OCI-LY7 (cell line): ENCODE results near the gene FN3K. TPM values are rescaled to one million over a fixed set of nuclear protein-coding genes. Genes with fewer than 3 reads are reported as not detected.

Experiments
- BruUV-seq: library from RNA; stranded (reverse); fragments of 400-500 nt; replicated peaks from 2 replicates; lab custom pipeline; 2021; lab: Mats Ljungman, UMichigan
- CTCF ChIA-PET: fragments of 300-600 bp; sonication (Branson Sonifier 250); formaldehyde crosslinking; loops from one replicate; lab custom pipeline; 2022; ENCODE audit warnings: antibody characterized with exemption; ENCODE audit not compliant: unreplicated experiment; lab: Charles Lee
- POLR2A ChIA-PET: fragments of 300-600 bp; sonication (Branson Sonifier 250); formaldehyde crosslinking; loops from one replicate; lab custom pipeline; 2022; ENCODE audit warnings: antibody characterized with exemption; lab: Charles Lee
- DNase-seq: peaks from one replicate; pipeline ENCODE4 v3.0.0-alpha.2; 2015; ENCODE audit warnings: low spot score
- H2AFZ ChIP-seq: fragments of 200-600 bp; sonication (generic), shearing (Covaris generic); 2 replicates; pipeline ENCODE4 v1.6.1; 2014; ENCODE audit warnings: mild to moderate bottlenecking, antibody characterized with exemption, low read length, moderate library complexity
- H3K27ac ChIP-seq: fragments of 200-600 bp; sonication (generic); 2 replicates; pipeline ENCODE4 v1.5.1; 2014; ENCODE audit warnings: mixed run types, low read depth, mild to moderate bottlenecking, moderate library complexity, low read length, inconsistent platforms; ENCODE audit not compliant: poor library complexity, severe bottlenecking
- H3K36me3 ChIP-seq: fragments of 200-600 bp; sonication (generic); 2 replicates; pipeline ENCODE4 v1.6.1; 2014; ENCODE audit warnings: mild to moderate bottlenecking, antibody characterized with exemption, low read length, moderate library complexity, mixed read lengths; ENCODE audit not compliant: insufficient read depth
- H3K4me1 ChIP-seq: fragments of 200-600 bp; sonication (generic); 2 replicates; pipeline ENCODE4 v1.5.1; 2014; ENCODE audit warnings: mild to moderate bottlenecking, low read length; ENCODE audit not compliant: insufficient read depth, poor library complexity, severe bottlenecking
- H3K4me2 ChIP-seq: fragments of 200-600 bp; sonication (generic); 2 replicates; pipeline ENCODE4 v1.6.1; 2014; ENCODE audit warnings: mild to moderate bottlenecking, low read length
- H3K4me3 ChIP-seq: fragments of 200-600 bp; sonication (generic); 2 replicates; pipeline ENCODE4 v1.5.1; 2014; ENCODE audit warnings: mild to moderate bottlenecking, low read depth, low read length; ENCODE audit not compliant: poor library complexity, severe bottlenecking
- H3K79me2 ChIP-seq: fragments of 200-600 bp; sonication (generic); 2 replicates; pipeline ENCODE4 v1.6.1; 2016; ENCODE audit warnings: low read depth, mild to moderate bottlenecking, low read length, moderate library complexity, mixed read lengths; ENCODE audit not compliant: insufficient read depth
- H3K9me2 ChIP-seq: fragments of 200-600 bp; sonication (generic); 2 replicates; pipeline ENCODE4 v1.6.1; 2016; ENCODE audit warnings: mild to moderate bottlenecking, low read length, mixed read lengths; ENCODE audit not compliant: insufficient read depth
- H3K9me3 ChIP-seq: fragments of 200-600 bp; sonication (generic); 2 replicates; pipeline ENCODE4 v1.6.1; 2014; ENCODE audit warnings: mild to moderate bottlenecking, mixed run types, low read length, mixed read lengths
- H4K20me1 ChIP-seq: fragments of 200-600 bp; sonication (generic); 2 replicates; pipeline ENCODE4 v1.6.1; 2014; ENCODE audit warnings: mild to moderate bottlenecking, antibody characterized with exemption, low read length, moderate library complexity, mixed read lengths; ENCODE audit not compliant: insufficient read depth
- CTCF ChIP-seq: fragments of 200-600 bp; sonication (generic); conservative IDR thresholded peaks from 2 replicates; pipeline ENCODE4 v1.5.1; 2014; ENCODE audit warnings: mild to moderate bottlenecking, antibody characterized with exemption, low read length, moderate library complexity, mixed read lengths
- EZH2phosphoT487 ChIP-seq: fragments of 200-600 bp; sonication (generic); IDR thresholded peaks from 2 replicates; pipeline ENCODE4 v1.6.1; 2018; ENCODE audit warnings: low read depth, borderline replicate concordance, mild to moderate bottlenecking, mixed run types, antibody characterized with exemption, low read length, moderate library complexity, mixed read lengths
- intact Hi-C: fragments of 100-400 bp; cut with micrococcal nuclease; formaldehyde crosslinking; loops from one replicate; pipeline ENCODE4 v1.10.0; 2022; ENCODE audit not compliant: unreplicated experiment
- total RNA-seq, 2 experiments: library from RNA; depleted of rRNA in 1 of 2; stranded (reverse); fragments of >200 nt in 1 of 2; shearing (Covaris generic) in 1 of 2; gene quantifications; 2 replicates each; pipeline ENCODE4 v1.2.3, GENCODE V29; 2014 to 2022

Gene FN3K
- total RNA-seq, 2 experiments from 2014 or later = 3.8 to 32.3 TPM

GRCh38 chr17:82753201-82753464, 17.7 kb downstream of the FN3K start:
- POLR2A ChIA-PET = no interaction called here
- Histone ChIP-seq H3K9me3 (no peaks in the 10 kb centered on the region), H3K4me2 (peak overlapping the region; percentile 97), H3K4me3 (peak overlapping the region; percentile 84), H4K20me1 (no peaks in the 10 kb centered on the region), H3K36me3 (peaks cover 43% of the 10 kb centered on the region), H3K79me2 (peaks cover 33% of the 10 kb centered on the region), H3K9me2 (no peaks in the 10 kb centered on the region), H3K4me1 (peaks cover 31% of the 10 kb centered on the region), H3K27ac (no peak overlapping the region), H2AFZ (no peak overlapping the region)
- CTCF ChIA-PET = no interaction called here
- BruUV-seq = no TSS peak
- DNase-seq = no peak
- TF ChIP-seq EZH2phosphoT487 (no peak), CTCF (no peak)
- intact Hi-C loops = loop anchor here (5.0 kb wide), 1 partner anchor 76 kb away; no protein-coding TSS in a partner anchor

- POLR2A ChIA-PET = interaction anchor here (0.6 to 1.8 kb wide), 4 partner anchors 9 to 132 kb away, joined by 3 to 5 read pairs (median 4); no protein-coding TSS in a partner anchor
- CTCF ChIA-PET = no interaction called here
These were observed 19.1 kb downstream of the FN3K start for GRCh38 chr17:82754297-82755208.

More at GRCh38 chr17:82754297-82755208, 19.1 kb downstream of the FN3K start:
- Histone ChIP-seq H3K9me2 (no peaks in the 10 kb centered on the region), H3K4me3 (no peak overlapping the region), H3K36me3 (peaks cover 34% of the 10 kb centered on the region), H3K4me2 (peak overlapping the region; percentile 23; the same call in 1 of the 2 replicates), H3K27ac (peak overlapping the region; percentile 18), H4K20me1 (no peaks in the 10 kb centered on the region), H2AFZ (no peak overlapping the region), H3K79me2 (peaks cover 33% of the 10 kb centered on the region), H3K9me3 (no peaks in the 10 kb centered on the region), H3K4me1 (peaks cover 31% of the 10 kb centered on the region)
- intact Hi-C loops = loop anchor here (5.0 kb wide), 1 partner anchor 77 kb away; no protein-coding TSS in a partner anchor
- peak; percentile 52 for DNase-seq
- TF ChIP-seq CTCF (no peak), EZH2phosphoT487 (no peak)
- no TSS peak for BruUV-seq
